ENCODE data around the gene HLA-B. TPM values are rescaled to one million over a fixed set of nuclear protein-coding genes. Genes with fewer than 3 reads are reported as not detected.
"Not testable (repeated sequence)": the region's sequence is repeated elsewhere in the genome, so short reads cannot be mapped to it uniquely, and the experiment has no call there.

HLA-B gene
- 137 and 270 TPM in 2 replicates for total RNA-seq
- 659 TPM for polyA plus RNA-seq (2012)

GRCh38 chr6:31356946-31357466, at the start of gene HLA-B:
Gene HLA-B (minus strand): TSS chr6:31357179. CDS start chr6:31357158, 21 bp downstream.
- peak; percentile 84 for DNase-seq (ENCODE audit: low read depth)

GRCh38 chr6:31405996-31406395, 49.0 kb upstream of the HLA-B start:
- no peak for DNase-seq (ENCODE audit: low read depth)

- DNase-seq (ENCODE audit: low read depth): not testable (repeated sequence)
These were observed 47.0 kb upstream of the HLA-B start for GRCh38 chr6:31404061-31404364.

- DNase-seq (ENCODE audit: low read depth): peak; percentile 93
These were observed 46.5 kb upstream of the HLA-B start, which contains the start of gene MICA for GRCh38 chr6:31403283-31404060. Gene MICA (plus strand): TSS chr6:31403595. CDS start chr6:31403633, 38 bp downstream.

- DNase-seq (ENCODE audit: low read depth): peak; percentile 63
These were observed 45.6 kb upstream of the HLA-B start for GRCh38 chr6:31402324-31403282.

- peak; percentile 84 for DNase-seq (ENCODE audit: low read depth)
These were observed 44.4 kb upstream of the HLA-B start for GRCh38 chr6:31401403-31401802.

GRCh38 chr6:31400467-31401289, 43.7 kb upstream of the HLA-B start:
- peak; percentile 72 for DNase-seq (ENCODE audit: low read depth)

GRCh38 chr6:31399589-31400466, 42.8 kb upstream of the HLA-B start:
- peak; percentile 93 for DNase-seq (ENCODE audit: low read depth)

GRCh38 chr6:31397901-31398525, 41.0 kb upstream of the HLA-B start:
- DNase-seq (ENCODE audit: low read depth): no peak

- not testable (repeated sequence) for DNase-seq (ENCODE audit: low read depth)
These were observed 40.1 kb upstream of the HLA-B start for GRCh38 chr6:31397153-31397499.

- peak; percentile 85 for DNase-seq (ENCODE audit: low read depth)
These were observed 39.6 kb upstream of the HLA-B start for GRCh38 chr6:31396422-31397152.

GRCh38 chr6:31395832-31396231, 38.9 kb upstream of the HLA-B start:
- no peak for DNase-seq (ENCODE audit: low read depth)

- DNase-seq (ENCODE audit: low read depth): no peak
These were observed 37.4 kb upstream of the HLA-B start for GRCh38 chr6:31394381-31394780.

GRCh38 chr6:31393932-31394331, 37.0 kb upstream of the HLA-B start:
- DNase-seq (ENCODE audit: low read depth): peak; percentile 15

GRCh38 chr6:31389802-31390132, 32.8 kb upstream of the HLA-B start:
- DNase-seq (ENCODE audit: low read depth): not testable (repeated sequence)

- not testable (repeated sequence) for DNase-seq (ENCODE audit: low read depth)
These were observed 32.2 kb upstream of the HLA-B start for GRCh38 chr6:31388916-31389801.

GRCh38 chr6:31386977-31387376, 30.0 kb upstream of the HLA-B start:
- no peak for DNase-seq (ENCODE audit: low read depth)

GRCh38 chr6:31386099-31386498, 29.1 kb upstream of the HLA-B start:
- DNase-seq (ENCODE audit: low read depth): peak; percentile 27
